GM06990 (cell line): ENCODE data around the gene PSMD14.

Experiments used
- DNase-seq: peaks from one replicate; pipeline ENCODE4 v3.0.0-alpha.2; 2011; ENCODE audit not compliant: insufficient read length; ENCODE audit errors: extremely low read depth
- H3K27me3 ChIP-seq: replicated peaks from 2 replicates; pipeline ENCODE4 v1.6.0; 2011; ENCODE audit warnings: low read length; ENCODE audit not compliant: control insufficient read depth, insufficient read depth
- H3K36me3 ChIP-seq: 2 replicates; pipeline ENCODE4 v1.5.1; 2011; ENCODE audit warnings: low read length; ENCODE audit not compliant: control insufficient read depth, insufficient read depth
- H3K4me3 ChIP-seq: replicated peaks from 2 replicates; pipeline ENCODE4 v1.5.1; 2011; ENCODE audit warnings: low read depth, mild to moderate bottlenecking, control low read depth, low read length
- TF ChIP-seq, protein P1 (sequence below): IDR thresholded peaks from 2 replicates; pipeline ENCODE4 v1.5.1; 2011; ENCODE audit warnings: low read length, control low read depth, mild to moderate bottlenecking, inconsistent platforms; ENCODE audit not compliant: insufficient read depth, poor library complexity, severe bottlenecking

PSMD14 gene

DNA sequence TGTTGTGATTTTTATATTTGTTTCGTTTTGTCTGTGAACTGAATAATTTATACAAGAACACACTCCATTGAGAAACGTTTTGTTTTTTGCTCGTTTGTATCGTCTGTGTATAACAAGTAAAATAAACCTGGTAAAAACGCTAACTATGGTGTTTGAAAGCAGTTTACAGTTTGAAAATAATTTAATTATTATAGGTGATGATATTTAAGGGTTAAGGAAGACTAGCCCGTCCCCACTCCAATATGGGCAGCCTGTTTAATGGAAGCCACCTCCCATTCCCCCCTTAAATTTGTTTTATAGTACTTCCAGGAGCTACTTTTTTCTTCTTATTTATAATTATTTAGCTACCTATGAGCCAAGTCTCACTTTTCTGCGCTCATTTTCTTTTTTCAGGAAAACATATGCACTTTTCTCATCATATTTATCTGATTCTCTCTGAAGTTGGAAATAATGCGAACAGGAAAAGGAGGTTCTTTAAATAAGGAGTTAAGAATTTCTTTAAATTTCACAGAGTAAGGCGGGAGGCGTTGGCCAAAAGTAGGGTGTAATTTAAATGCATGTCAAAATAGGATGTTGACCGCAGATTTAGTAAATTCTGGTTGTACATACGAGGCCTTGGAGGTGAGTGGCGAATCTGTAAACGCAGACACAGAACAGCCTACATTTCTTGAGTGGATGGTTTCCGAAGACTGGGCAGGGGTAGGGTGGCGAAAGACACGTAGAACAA is 117.7 kb downstream of the PSMD14 start:
- Histone ChIP-seq H3K4me3 (no peak overlapping the region), H3K36me3 (no peaks in the 10 kb centered on the region), H3K27me3 (no peaks in the 10 kb centered on the region; the same call in 1 of the 2 replicates)
- no peak for DNase-seq
- TF ChIP-seq, protein P1, sequence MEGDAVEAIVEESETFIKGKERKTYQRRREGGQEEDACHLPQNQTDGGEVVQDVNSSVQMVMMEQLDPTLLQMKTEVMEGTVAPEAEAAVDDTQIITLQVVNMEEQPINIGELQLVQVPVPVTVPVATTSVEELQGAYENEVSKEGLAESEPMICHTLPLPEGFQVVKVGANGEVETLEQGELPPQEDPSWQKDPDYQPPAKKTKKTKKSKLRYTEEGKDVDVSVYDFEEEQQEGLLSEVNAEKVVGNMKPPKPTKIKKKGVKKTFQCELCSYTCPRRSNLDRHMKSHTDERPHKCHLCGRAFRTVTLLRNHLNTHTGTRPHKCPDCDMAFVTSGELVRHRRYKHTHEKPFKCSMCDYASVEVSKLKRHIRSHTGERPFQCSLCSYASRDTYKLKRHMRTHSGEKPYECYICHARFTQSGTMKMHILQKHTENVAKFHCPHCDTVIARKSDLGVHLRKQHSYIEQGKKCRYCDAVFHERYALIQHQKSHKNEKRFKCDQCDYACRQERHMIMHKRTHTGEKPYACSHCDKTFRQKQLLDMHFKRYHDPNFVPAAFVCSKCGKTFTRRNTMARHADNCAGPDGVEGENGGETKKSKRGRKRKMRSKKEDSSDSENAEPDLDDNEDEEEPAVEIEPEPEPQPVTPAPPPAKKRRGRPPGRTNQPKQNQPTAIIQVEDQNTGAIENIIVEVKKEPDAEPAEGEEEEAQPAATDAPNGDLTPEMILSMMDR, result no peak

DNA sequence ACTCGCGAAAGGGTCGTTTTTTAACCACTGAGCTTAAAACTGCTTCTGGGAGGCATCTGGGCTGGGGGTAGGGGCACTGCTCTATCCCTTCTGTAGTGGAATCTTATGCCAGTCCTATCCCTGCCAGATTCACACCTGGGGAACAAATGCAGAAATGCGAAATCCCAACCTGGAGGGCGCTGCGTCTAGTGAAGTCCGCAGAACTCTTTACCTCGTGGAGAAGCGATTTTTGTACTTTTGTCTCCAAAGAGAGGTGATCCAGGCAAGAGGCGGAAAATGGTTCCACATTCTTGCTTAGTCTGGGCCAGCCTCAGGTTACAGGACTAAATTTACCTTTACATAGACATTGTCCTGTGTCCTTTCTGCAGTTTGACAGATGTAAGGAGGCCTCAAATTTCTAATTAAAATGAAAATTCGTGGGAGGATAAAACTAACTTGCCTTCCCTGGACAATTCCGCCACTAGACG is 118.3 kb downstream of the PSMD14 start:
- no peaks in the 10 kb centered on the region for H3K36me3 ChIP-seq
- H3K4me3 ChIP-seq, result no peak overlapping the region
- TF ChIP-seq, protein P1, result peak; percentile 10
- DNase-seq, result no peak
- no peaks in the 10 kb centered on the region; the same call in 1 of the 2 replicates for H3K27me3 ChIP-seq

DNA sequence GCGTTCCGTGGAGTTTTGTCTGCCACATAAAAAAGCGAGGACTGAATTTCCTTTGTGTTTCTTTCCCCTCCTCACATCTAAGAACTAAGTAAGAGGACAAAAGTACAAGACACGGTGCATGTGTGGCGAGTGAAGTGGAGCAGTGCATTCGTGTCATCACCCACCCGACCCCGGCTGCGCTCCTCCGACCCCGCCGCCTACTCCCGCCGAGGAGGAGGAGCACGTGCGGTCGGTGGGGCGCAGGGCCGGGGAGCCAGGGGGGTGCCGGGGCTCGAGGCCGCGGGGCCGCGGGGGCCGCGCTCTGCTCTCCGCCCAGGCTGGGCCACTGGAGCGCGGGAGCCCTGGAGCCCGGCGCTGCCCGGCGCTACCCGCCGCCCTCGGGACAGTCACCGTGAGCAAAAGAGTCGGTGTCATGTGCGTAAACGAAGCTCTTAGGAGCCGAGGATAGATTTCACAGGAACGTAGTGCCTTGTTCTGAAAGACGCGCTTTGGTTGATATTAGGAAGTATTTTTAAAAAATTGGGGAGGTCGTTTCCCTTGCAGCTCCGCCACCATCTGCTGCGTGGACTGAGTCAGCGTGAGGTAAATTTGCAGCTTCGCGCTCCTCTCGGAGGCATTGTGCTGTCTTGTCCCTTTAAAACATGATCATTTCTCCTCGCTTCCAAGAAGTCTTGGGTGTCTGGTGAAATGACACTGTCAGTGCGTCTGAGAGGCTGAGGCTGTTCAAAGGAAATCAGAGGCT is 118.9 kb downstream of the PSMD14 start:
- TF ChIP-seq, protein P1, result no peak
- no peaks in the 10 kb centered on the region; the same call in 1 of the 2 replicates for H3K27me3 ChIP-seq
- H3K4me3 ChIP-seq, result no peak overlapping the region
- DNase-seq, result no peak
- H3K36me3 ChIP-seq, result no peaks in the 10 kb centered on the region

DNA sequence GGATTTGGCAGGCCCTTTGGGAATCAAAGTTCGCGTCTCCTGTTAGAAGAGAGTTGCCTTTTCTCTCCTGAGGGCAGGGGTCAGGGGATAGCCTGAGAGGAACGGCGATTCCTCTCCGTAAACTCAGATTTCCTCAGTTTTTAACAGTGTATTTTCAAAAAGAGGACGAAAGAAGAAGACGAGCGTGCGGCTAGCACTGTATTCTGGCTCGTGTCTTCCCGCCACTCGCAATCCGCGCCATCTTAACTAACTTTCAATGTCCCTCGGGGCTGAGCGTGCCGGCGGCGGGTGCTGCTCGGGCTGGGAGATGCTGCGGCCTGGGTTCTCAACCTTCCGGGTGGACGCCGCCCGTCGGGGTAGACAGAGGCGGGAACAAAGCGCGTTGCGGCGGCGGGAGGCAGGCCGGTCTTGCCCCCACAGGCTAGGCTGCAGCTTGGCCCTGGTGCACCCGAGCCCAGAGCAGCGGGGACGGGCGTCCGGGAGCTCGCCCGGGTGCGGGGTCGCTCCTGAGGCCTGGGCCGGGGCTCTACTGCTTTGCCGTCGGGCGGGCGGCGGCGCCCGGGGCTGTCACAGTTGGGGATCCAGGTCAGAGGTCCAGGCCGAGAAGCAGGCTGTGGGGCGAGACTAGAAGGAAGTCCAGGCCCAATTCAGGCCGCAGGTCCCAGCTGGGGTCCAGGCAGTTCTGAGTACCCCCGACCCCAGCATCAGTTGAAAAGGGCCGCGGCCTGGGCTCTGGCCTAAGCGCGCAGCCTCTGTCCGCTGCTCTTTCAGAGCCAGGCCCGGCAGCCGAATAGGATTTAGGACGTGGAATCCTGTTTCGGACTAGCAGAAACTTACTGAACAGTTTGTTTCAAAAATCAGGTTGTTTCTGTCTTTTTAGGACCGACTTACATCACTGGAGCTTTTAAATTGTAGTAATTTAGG is 119.7 kb downstream of the PSMD14 start:
- TF ChIP-seq, protein P1, result no peak
- no peak overlapping the region for H3K4me3 ChIP-seq
- no peaks in the 10 kb centered on the region; the same call in 1 of the 2 replicates for H3K27me3 ChIP-seq
- H3K36me3 ChIP-seq, result no peaks in the 10 kb centered on the region
- DNase-seq, result no peak

DNA sequence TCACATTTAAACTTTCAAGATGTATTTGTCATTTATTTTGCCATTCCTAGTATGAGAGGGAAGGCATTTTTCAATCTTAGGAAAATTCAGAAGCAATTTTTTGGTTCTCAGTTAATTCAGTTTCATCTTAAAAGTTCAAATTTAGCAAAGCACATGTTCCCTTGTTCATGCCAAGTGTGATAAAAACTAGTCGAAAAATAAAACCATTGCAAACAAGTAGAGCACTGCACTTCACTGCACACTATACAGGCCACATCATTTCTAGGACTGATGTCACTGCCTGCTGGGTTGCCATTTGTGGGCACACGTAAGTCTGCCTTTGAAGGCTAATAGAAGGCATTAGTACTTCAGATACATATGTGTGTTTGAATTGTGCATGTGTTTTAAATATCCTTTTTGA is 122.2 kb downstream of the PSMD14 start:
- TF ChIP-seq, protein P1, result no peak
- H3K36me3 ChIP-seq, result no peaks in the 10 kb centered on the region
- DNase-seq, result no peak
- no peak overlapping the region for H3K4me3 ChIP-seq
- no peaks in the 10 kb centered on the region; the same call in 1 of the 2 replicates for H3K27me3 ChIP-seq
